Right atrium auricular region (tissue), 2 donors: ENCODE data around the gene SRGAP1. TPM values are rescaled to one million over a fixed set of nuclear protein-coding genes. Genes with fewer than 3 reads are reported as not detected.

Source experiments
- DNase-seq: peaks from one replicate; pipeline ENCODE4 v3.0.0-alpha.2; 2019; ENCODE audit warnings: low spot score
- H3K27ac ChIP-seq, 2 donors: fragments of 200-600 bp; sonication (generic); 1 replicate in 1 of 2; 2 replicates in 1 of 2; pipeline ENCODE4 v1.5.1; 2016 to 2019
- H3K27me3 ChIP-seq, 2 donors: fragments of 200-600 bp; sonication (generic); one replicate each; pipeline versions ENCODE4 v1.5.1 to v1.6.0; 2017 to 2019
- H3K36me3 ChIP-seq: fragments of 200-600 bp; sonication (generic); one replicate; pipeline ENCODE4 v1.5.1; 2016
- H3K4me1 ChIP-seq, 2 donors: fragments of 200-600 bp; sonication (generic); one replicate each; pipeline versions ENCODE4 v1.5.1 to v1.6.0; 2017 to 2019
- H3K4me3 ChIP-seq, 2 donors: fragments of 200-600 bp; sonication (generic); 1 replicate in 1 of 2; 2 replicates in 1 of 2; pipeline ENCODE4 v1.5.1; 2017 to 2019; ENCODE audit warnings: mild to moderate bottlenecking in 1 of 2, moderate library complexity in 1 of 2
- H3K9me3 ChIP-seq, 2 donors: fragments of 200-600 bp; sonication (generic); one replicate each; pipeline ENCODE4 v1.5.1; 2019
- total RNA-seq, 2 donors: library from RNA; depleted of rRNA; stranded (reverse); fragments of >200 nt; gene quantifications; one replicate each; pipeline ENCODE4 v1.1.0, GENCODE V29; 2016
- TF ChIP-seq, protein P1 (sequence below), 2 donors: fragments of 200-600 bp; sonication (generic); IDR thresholded peaks; one replicate each; pipeline ENCODE4 v1.5.1; 2019; ENCODE audit warnings: antibody characterized with exemption in 2 of 2

The SRGAP1 gene
- total RNA-seq, 2 donors from 2014 or later: 1.4 to 3.3 TPM

GRCh38 chr12:64092507-64093196 is 248.2 kb downstream of the SRGAP1 start:
- Histone ChIP-seq H3K36me3 (no peaks in the 10 kb centered on the region), H3K9me3 (no peaks in the 10 kb centered on the region), H3K27ac (no peak overlapping the region), H3K4me1 (peaks cover 0 to 26% of the 10 kb centered on the region in 2 donors), H3K27me3 (no peaks in the 10 kb centered on the region), H3K4me3 (no peak overlapping the region)
- DNase-seq: no peak
- TF ChIP-seq, protein P1, sequence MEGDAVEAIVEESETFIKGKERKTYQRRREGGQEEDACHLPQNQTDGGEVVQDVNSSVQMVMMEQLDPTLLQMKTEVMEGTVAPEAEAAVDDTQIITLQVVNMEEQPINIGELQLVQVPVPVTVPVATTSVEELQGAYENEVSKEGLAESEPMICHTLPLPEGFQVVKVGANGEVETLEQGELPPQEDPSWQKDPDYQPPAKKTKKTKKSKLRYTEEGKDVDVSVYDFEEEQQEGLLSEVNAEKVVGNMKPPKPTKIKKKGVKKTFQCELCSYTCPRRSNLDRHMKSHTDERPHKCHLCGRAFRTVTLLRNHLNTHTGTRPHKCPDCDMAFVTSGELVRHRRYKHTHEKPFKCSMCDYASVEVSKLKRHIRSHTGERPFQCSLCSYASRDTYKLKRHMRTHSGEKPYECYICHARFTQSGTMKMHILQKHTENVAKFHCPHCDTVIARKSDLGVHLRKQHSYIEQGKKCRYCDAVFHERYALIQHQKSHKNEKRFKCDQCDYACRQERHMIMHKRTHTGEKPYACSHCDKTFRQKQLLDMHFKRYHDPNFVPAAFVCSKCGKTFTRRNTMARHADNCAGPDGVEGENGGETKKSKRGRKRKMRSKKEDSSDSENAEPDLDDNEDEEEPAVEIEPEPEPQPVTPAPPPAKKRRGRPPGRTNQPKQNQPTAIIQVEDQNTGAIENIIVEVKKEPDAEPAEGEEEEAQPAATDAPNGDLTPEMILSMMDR (IDR thresholded peaks at IDR 0.05): no peak

- Histone ChIP-seq H3K9me3 (no peaks in the 10 kb centered on the region), H3K4me1 (peaks cover 0 to 23% of the 10 kb centered on the region in 2 donors), H3K4me3 (no peak overlapping the region), H3K27ac (no peak overlapping the region), H3K36me3 (no peaks in the 10 kb centered on the region), H3K27me3 (no peaks in the 10 kb centered on the region)
- TF ChIP-seq, protein P1 (IDR thresholded peaks at IDR 0.05): no peak
- no peak for DNase-seq
Observed at GRCh38 chr12:64093689-64094088, 249.2 kb downstream of the SRGAP1 start.

- Histone ChIP-seq H3K9me3 (no peaks in the 10 kb centered on the region), H3K36me3 (no peaks in the 10 kb centered on the region), H3K4me3 (no peak overlapping the region), H3K27me3 (no peaks in the 10 kb centered on the region), H3K4me1 (peaks cover 0 to 4% of the 10 kb centered on the region in 2 donors), H3K27ac (no peak overlapping the region)
- no peak for DNase-seq
- TF ChIP-seq, protein P1 (IDR thresholded peaks at IDR 0.05): no peak
Observed at GRCh38 chr12:64097366-64098105, 253.0 kb downstream of the SRGAP1 start.

DNA sequence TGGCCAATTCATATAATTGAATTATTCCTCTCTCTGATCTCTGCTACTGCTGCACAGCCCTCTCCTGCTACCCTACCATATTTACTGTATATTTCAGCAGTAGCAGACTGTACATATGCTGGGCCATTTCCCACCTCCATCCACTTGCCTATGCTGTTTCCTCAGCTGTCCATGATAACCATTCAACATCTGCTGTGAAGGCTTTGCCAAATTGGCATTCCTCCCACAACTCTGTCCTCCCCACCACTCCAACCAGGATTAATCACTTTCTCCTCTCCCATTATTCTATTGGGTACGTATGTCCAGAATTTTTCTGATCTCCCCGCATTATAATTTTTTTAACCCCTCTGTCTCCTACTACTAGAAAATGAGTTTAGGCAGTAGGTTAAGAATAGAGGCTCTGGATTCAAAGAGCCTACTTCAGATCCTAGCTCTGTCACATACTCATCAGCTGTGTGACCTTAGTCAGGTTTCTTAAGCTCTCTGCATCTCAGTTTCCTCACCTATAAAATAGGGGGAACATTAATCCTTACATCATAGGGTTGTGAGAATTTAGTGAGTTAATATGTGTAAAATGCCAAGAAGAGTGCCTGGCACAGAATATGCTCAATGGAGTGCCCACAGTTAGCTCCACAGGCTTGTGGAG is 254.3 kb downstream of the SRGAP1 start:
- H3K27ac ChIP-seq: no peak overlapping the region

GRCh38 chr12:64099397-64099796 is 254.9 kb downstream of the SRGAP1 start:
- no peak for DNase-seq
- Histone ChIP-seq H3K27ac (no peak overlapping the region), H3K4me1 (peaks cover 0 to 4% of the 10 kb centered on the region in 2 donors), H3K27me3 (no peaks in the 10 kb centered on the region), H3K36me3 (no peaks in the 10 kb centered on the region), H3K4me3 (no peak overlapping the region), H3K9me3 (no peaks in the 10 kb centered on the region)
- TF ChIP-seq, protein P1 (IDR thresholded peaks at IDR 0.05): no peak

More for the DNA sequence above, 254.3 kb downstream of the SRGAP1 start:
- no peaks in the 10 kb centered on the region for H3K27me3 ChIP-seq
- no peaks in the 10 kb centered on the region for H3K36me3 ChIP-seq
- TF ChIP-seq, protein P1 (IDR thresholded peaks at IDR 0.05): no peak
- peaks cover 0 to 4% of the 10 kb centered on the region in 2 donors for H3K4me1 ChIP-seq
- no peak for DNase-seq
- no peak overlapping the region for H3K4me3 ChIP-seq
- H3K9me3 ChIP-seq: no peaks in the 10 kb centered on the region
